H9 (cell line): ENCODE results near the gene JUNB. TPM values are rescaled to one million over a fixed set of nuclear protein-coding genes. Genes with fewer than 3 reads are reported as not detected.

Experiments
- DNase-seq: peaks from one replicate; pipeline ENCODE4 v3.0.0-alpha.2; 2017
- H2AFZ ChIP-seq: one replicate; pipeline ENCODE4 v1.6.1; 2013; ENCODE audit warnings: mild to moderate bottlenecking, low read length, control low read depth, moderate library complexity
- H2AK5ac ChIP-seq: 2 replicates; pipeline ENCODE4 v1.6.1; 2013; ENCODE audit warnings: low read length, control low read depth, mixed read lengths; ENCODE audit not compliant: insufficient read length
- H2BK120ac ChIP-seq: one replicate; pipeline ENCODE4 v1.6.1; 2013; ENCODE audit warnings: low read depth, mild to moderate bottlenecking, low read length, control low read depth, inconsistent platforms; ENCODE audit not compliant: poor library complexity, severe bottlenecking
- H2BK12ac ChIP-seq: 2 replicates; pipeline ENCODE4 v1.6.1; 2013; ENCODE audit warnings: low read length, control low read depth, mixed read lengths, low read depth; ENCODE audit not compliant: insufficient read length
- H2BK15ac ChIP-seq: 2 replicates; pipeline ENCODE4 v1.6.1; 2013; ENCODE audit warnings: low read depth, low read length, control low read depth
- H2BK20ac ChIP-seq: one replicate; pipeline ENCODE4 v1.6.1; 2013; ENCODE audit warnings: low read depth, mild to moderate bottlenecking, low read length, control low read depth, inconsistent platforms; ENCODE audit not compliant: poor library complexity, severe bottlenecking
- H2BK5ac ChIP-seq: 2 replicates; pipeline ENCODE4 v1.6.1; 2013; ENCODE audit warnings: low read length, control low read depth, mixed read lengths; ENCODE audit not compliant: insufficient read length
- H3K14ac ChIP-seq: 2 replicates; pipeline ENCODE4 v1.6.1; 2013; ENCODE audit warnings: low read length, control low read depth; ENCODE audit not compliant: insufficient read depth
- H3K18ac ChIP-seq: 2 replicates; pipeline ENCODE4 v1.6.1; 2013; ENCODE audit warnings: low read depth, mild to moderate bottlenecking, mixed read lengths, low read length, control low read depth; ENCODE audit not compliant: insufficient read length
- H3K23ac ChIP-seq: 2 replicates; pipeline ENCODE4 v1.6.1; 2013; ENCODE audit warnings: low read length, control low read depth, mixed read lengths, low read depth; ENCODE audit not compliant: insufficient read length
- H3K23me2 ChIP-seq: 2 replicates; pipeline ENCODE4 v1.6.1; 2013; ENCODE audit warnings: low read depth, mild to moderate bottlenecking, mixed read lengths, low read length, control low read depth; ENCODE audit not compliant: insufficient read length, poor library complexity, severe bottlenecking
- H3K27ac ChIP-seq: 2 replicates; pipeline ENCODE4 v1.5.1; 2013; ENCODE audit warnings: low read length, control low read depth, mixed read lengths, low read depth; ENCODE audit not compliant: insufficient read length
- H3K27me3 ChIP-seq: 2 replicates; pipeline ENCODE4 v1.6.1; 2013; ENCODE audit warnings: low read length, control low read depth, inconsistent platforms; ENCODE audit not compliant: insufficient read depth
- H3K4ac ChIP-seq: 2 replicates; pipeline ENCODE4 v1.6.1; 2013; ENCODE audit warnings: low read depth, mild to moderate bottlenecking, control low read depth, inconsistent platforms, low read length, moderate library complexity
- H3K4me1 ChIP-seq: 2 replicates; pipeline ENCODE4 v1.6.1; 2013; ENCODE audit warnings: low read length, control low read depth, inconsistent platforms; ENCODE audit not compliant: insufficient read depth
- H3K4me2 ChIP-seq: 2 replicates; pipeline ENCODE4 v1.6.1; 2013; ENCODE audit warnings: low read length, control low read depth, mixed read lengths; ENCODE audit not compliant: insufficient read length, insufficient read depth
- H3K56ac ChIP-seq: 2 replicates; pipeline ENCODE4 v1.6.1; 2013; ENCODE audit warnings: low read depth, mild to moderate bottlenecking, mixed read lengths, low read length, control low read depth; ENCODE audit not compliant: insufficient read length
- H3K79me1 ChIP-seq: 2 replicates; pipeline ENCODE4 v1.6.1; 2013; ENCODE audit warnings: low read depth, mild to moderate bottlenecking, moderate library complexity, low read length, control low read depth, inconsistent platforms; ENCODE audit not compliant: insufficient read depth, poor library complexity, severe bottlenecking
- H3K79me2 ChIP-seq: 2 replicates; pipeline ENCODE4 v1.6.1; 2013; ENCODE audit warnings: low read length, control low read depth, inconsistent platforms; ENCODE audit not compliant: insufficient read depth
- H3K9ac ChIP-seq: 2 replicates; pipeline ENCODE4 v1.6.1; 2013; ENCODE audit warnings: low read length, control low read depth, mixed read lengths; ENCODE audit not compliant: insufficient read length; ENCODE audit errors: extremely low read depth
- H3K9me3 ChIP-seq: one replicate; pipeline ENCODE4 v1.6.1; 2013; ENCODE audit warnings: low read depth, low read length, inconsistent platforms; ENCODE audit not compliant: control insufficient read depth
- H3T11ph ChIP-seq: one replicate; pipeline ENCODE4 v1.6.1; 2013; ENCODE audit warnings: mild to moderate bottlenecking, low read length, control low read depth, inconsistent platforms
- H4K20me1 ChIP-seq: one replicate; pipeline ENCODE4 v1.6.1; 2013; ENCODE audit not compliant: control insufficient read depth, insufficient read length, insufficient read depth
- H4K5ac ChIP-seq: 2 replicates; pipeline ENCODE4 v1.6.1; 2013; ENCODE audit warnings: low read depth, mild to moderate bottlenecking, mixed read lengths, low read length, control low read depth; ENCODE audit not compliant: insufficient read length
- H4K8ac ChIP-seq: replicated peaks from 2 replicates; pipeline ENCODE4 v1.6.1; 2013; ENCODE audit warnings: low read length, control low read depth, mixed read lengths, low read depth; ENCODE audit not compliant: insufficient read length
- H4K91ac ChIP-seq: 2 replicates; pipeline ENCODE4 v1.6.1; 2013; ENCODE audit warnings: low read depth, mild to moderate bottlenecking, moderate library complexity, mixed read lengths, low read length, control low read depth; ENCODE audit not compliant: insufficient read length
- H3K27ac Mint-ChIP-seq, 3 experiments: 2 replicates in 2 of 3; 3 replicates in 1 of 3; pipeline ENCODE4 v1.8.0; 2020 to 2021; ENCODE audit warnings: mixed read lengths in 3 of 3, mild to moderate bottlenecking in 1 of 3, moderate library complexity in 1 of 3
- H3K27me3 Mint-ChIP-seq: 2 replicates; pipeline ENCODE4 v1.8.0; 2021; ENCODE audit warnings: low read depth, mild to moderate bottlenecking, moderate library complexity, mixed read lengths
- H3K36me3 Mint-ChIP-seq, 3 experiments: 2 replicates in 2 of 3; 3 replicates in 1 of 3; pipeline ENCODE4 v1.8.0; 2020 to 2021; ENCODE audit warnings: low read depth in 3 of 3, mixed read lengths in 3 of 3; ENCODE audit not compliant: insufficient read depth in 1 of 3
- H3K4me1 Mint-ChIP-seq, 2 experiments: 2 replicates each; pipeline ENCODE4 v1.8.0; 2020; ENCODE audit warnings: mixed read lengths in 2 of 2
- H3K4me3 Mint-ChIP-seq, 2 experiments: 2 replicates in 1 of 2; 3 replicates in 1 of 2; pipeline ENCODE4 v1.8.0; 2020 to 2021; ENCODE audit warnings: mild to moderate bottlenecking in 2 of 2, mixed read lengths in 2 of 2, moderate library complexity in 1 of 2
- H3K9me3 Mint-ChIP-seq, 2 experiments: 2 replicates in 1 of 2; 3 replicates in 1 of 2; pipeline ENCODE4 v1.8.0; 2020; ENCODE audit warnings: mild to moderate bottlenecking in 2 of 2, mixed read lengths in 2 of 2, moderate library complexity in 1 of 2
- WGBS: extraction: QIAGEN DNeasy Blood & Tissue Kit; methylation state at CpG from one replicate; pipeline ENCODE4 v1.1.7; 2013; ENCODE audit warnings: missing lambda C conversion rate, low lambda C conversion rate, mixed read lengths; ENCODE audit not compliant: insufficient read length; ENCODE audit errors: extremely low coverage; 5-methylcytosine and 5-hydroxymethylcytosine counted together
- total RNA-seq: library from RNA; stranded (reverse); gene quantifications from 2 replicates; pipeline ENCODE4 v1.2.1, GENCODE V29; 2021
- TF ChIP-seq, protein P1 (sequence below): fragments of 200-600 bp; sonication (generic); conservative IDR thresholded peaks from 3 replicates; pipeline ENCODE4 v1.8.0; 2021; ENCODE audit warnings: antibody characterized with exemption, mild to moderate bottlenecking

JUNB gene
- total RNA-seq, 1 experiment from 2014 or later, result 15.9 TPM

DNA sequence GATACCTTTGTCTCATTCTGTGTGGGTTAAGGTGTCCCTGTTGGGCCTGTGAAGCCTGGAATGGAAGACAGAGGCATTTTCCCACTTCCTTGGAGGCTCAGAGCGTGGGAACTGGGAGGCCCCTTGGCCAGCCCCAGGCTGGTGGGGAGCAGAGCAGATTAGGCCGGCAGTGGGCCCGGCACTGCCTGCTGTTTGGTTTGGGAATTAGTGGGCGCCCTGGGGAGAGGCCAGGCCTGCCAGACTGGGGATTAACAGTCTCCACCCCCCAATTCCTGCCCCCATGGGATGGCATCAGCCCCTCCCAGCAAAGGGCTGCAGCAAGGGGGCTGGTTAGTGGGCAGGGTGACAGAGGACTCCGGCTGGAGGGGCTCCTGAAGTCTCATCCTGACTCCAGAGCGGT is 42.8 kb upstream of the JUNB start:
- peaks cover 44% of the 10 kb centered on the region for H3K27me3 Mint-ChIP-seq
- H3K18ac ChIP-seq, result no peak overlapping the region
- H3K4me3 Mint-ChIP-seq, result peak overlapping the region in 1 of 2 experiments; percentile 64; a peak in 1 of 5 replicates
- H2BK20ac ChIP-seq, result no peak overlapping the region
- peaks cover 3 to 5% of the 10 kb centered on the region in 2 experiments; a peak in 3 of 5 replicates for H3K9me3 Mint-ChIP-seq
- H2BK12ac ChIP-seq, result no peak overlapping the region
- H3T11ph ChIP-seq, result no peak overlapping the region
- H3K36me3 Mint-ChIP-seq, result peaks cover 30 to 38% (median 36%) of the 10 kb centered on the region in 3 experiments
- peaks cover 18 to 35% of the 10 kb centered on the region in 2 experiments for H3K4me1 Mint-ChIP-seq
- no peak overlapping the region for H2AFZ ChIP-seq
- H3K27ac Mint-ChIP-seq, result peak overlapping the region in 1 of 3 experiments; percentile 53; a peak in 1 of 7 replicates
- no peak for DNase-seq
- H3K4ac ChIP-seq, result no peak overlapping the region
- no peaks in the 10 kb centered on the region for H4K20me1 ChIP-seq
- no peak overlapping the region for H3K14ac ChIP-seq
- no peak overlapping the region for H3K4me2 ChIP-seq
- H4K91ac ChIP-seq, result no peak overlapping the region
- no peak overlapping the region for H3K9ac ChIP-seq
- no peaks in the 10 kb centered on the region for H3K9me3 ChIP-seq
- H3K27me3 ChIP-seq, result no peaks in the 10 kb centered on the region; the same call in 1 of the 2 replicates
- TF ChIP-seq, protein P1, sequence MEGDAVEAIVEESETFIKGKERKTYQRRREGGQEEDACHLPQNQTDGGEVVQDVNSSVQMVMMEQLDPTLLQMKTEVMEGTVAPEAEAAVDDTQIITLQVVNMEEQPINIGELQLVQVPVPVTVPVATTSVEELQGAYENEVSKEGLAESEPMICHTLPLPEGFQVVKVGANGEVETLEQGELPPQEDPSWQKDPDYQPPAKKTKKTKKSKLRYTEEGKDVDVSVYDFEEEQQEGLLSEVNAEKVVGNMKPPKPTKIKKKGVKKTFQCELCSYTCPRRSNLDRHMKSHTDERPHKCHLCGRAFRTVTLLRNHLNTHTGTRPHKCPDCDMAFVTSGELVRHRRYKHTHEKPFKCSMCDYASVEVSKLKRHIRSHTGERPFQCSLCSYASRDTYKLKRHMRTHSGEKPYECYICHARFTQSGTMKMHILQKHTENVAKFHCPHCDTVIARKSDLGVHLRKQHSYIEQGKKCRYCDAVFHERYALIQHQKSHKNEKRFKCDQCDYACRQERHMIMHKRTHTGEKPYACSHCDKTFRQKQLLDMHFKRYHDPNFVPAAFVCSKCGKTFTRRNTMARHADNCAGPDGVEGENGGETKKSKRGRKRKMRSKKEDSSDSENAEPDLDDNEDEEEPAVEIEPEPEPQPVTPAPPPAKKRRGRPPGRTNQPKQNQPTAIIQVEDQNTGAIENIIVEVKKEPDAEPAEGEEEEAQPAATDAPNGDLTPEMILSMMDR, result no peak
- H2BK5ac ChIP-seq, result no peak overlapping the region
- WGBS, result no CpG with 5 or more reads among the region's 6 CpGs
- no peaks in the 10 kb centered on the region for H3K4me1 ChIP-seq
- peaks cover 6% of the 10 kb centered on the region for H3K23me2 ChIP-seq
- H3K23ac ChIP-seq, result no peak overlapping the region
- H3K79me2 ChIP-seq, result no peaks in the 10 kb centered on the region
- H3K79me1 ChIP-seq, result no peaks in the 10 kb centered on the region
- H4K5ac ChIP-seq, result no peak overlapping the region
- H2AK5ac ChIP-seq, result no peak overlapping the region
- no peak overlapping the region for H2BK120ac ChIP-seq
- H3K56ac ChIP-seq, result no peak overlapping the region
- H2BK15ac ChIP-seq, result no peak overlapping the region
- no peak overlapping the region for H4K8ac ChIP-seq
- H3K27ac ChIP-seq, result no peak overlapping the region
